Stimulated activated CD8-positive, alpha-beta memory T cell treated with anti-CD3 and anti-CD28 coated beads, Interleukin-15, amount 100 ng/mL, for 1 hour (primary cell): ENCODE results near the gene TMEM238.

Source experiments
- DNase-seq: peaks from one replicate; pipeline ENCODE4 v3.0.0-alpha.2; 2020; ENCODE audit warnings: low read depth

TMEM238 gene

GRCh38 chr19:55377356-55378131 lies 6.5 kb downstream of the TMEM238 start:
- DNase-seq, result no peak

DNA sequence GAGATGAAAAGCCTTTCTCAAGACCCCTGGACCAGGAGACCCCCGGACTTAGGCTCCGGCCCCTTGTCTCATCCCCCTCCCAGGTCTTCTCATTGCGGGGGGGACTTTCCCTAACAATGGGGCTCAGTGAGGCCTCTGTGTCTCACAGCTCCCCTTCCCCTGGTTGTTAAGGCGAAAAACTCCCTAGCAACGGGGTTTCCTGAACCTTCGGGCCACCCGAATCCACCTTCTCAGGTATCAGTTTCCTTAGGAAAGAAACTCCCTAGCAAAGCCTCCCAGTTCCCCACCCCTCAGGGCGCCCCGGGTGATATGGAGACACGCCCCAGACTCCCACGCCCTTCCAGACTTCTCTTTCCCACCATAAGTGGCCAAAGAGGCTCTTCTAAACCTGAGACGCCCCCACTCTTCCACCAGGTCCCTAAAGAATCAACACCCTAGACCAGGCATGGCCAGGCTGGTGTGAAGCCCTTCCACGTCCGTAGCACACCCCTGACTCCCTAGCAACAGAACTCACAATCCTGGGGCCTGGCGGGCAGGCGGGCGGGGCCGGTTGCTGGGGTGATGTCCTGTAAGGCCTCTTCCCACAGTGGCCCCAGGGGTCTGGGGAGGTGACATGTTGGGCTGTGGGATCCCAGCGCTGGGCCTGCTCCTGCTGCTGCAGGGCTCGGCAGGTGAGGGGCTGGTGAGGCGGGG lies 7.7 kb downstream of the TMEM238 start, which contains the start of gene TMEM190:
TMEM190 (plus strand) TSS at position 586 of the 693 bp plus-strand sequence; CDS start at position 614, 28 bp downstream.
- DNase-seq, result no peak

DNA sequence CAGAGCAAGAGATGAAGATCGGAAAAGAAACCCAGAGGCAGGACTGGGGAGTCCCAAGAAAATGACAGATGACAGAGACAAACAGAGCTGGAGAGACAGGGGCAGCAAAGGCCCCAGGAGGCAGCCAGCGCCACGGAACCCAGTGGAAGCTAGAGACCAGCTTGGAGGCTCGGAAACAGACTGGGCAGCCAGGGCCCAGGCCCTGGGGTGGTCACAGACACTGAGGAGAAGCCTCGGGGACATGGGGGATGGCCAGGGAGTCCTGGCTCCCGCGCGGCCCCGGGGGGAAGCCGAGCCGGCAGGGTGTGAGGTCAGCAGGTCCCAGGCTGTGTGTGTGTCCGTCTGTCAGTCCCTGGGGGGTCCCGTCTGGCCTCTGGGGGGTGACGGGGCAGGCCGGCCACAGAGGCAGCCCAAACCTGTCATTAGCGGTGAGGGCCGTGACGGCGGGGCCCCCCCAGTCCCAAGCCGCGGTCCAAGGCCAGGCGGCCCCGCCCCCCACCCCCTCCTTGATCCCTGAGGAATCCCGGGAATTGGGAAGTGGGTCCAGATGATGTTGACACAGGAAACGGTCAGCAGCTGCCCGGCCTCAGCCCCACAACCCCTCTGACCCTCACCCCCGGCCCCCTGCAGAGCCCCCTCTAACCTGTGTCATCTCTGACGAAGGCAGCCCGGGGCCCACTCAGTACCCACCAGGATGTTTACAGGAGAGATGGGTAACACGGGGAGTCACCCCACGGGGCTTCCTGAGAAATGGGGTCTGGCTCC lies 9.9 kb downstream of the TMEM238 start:
- no peak for DNase-seq

DNA sequence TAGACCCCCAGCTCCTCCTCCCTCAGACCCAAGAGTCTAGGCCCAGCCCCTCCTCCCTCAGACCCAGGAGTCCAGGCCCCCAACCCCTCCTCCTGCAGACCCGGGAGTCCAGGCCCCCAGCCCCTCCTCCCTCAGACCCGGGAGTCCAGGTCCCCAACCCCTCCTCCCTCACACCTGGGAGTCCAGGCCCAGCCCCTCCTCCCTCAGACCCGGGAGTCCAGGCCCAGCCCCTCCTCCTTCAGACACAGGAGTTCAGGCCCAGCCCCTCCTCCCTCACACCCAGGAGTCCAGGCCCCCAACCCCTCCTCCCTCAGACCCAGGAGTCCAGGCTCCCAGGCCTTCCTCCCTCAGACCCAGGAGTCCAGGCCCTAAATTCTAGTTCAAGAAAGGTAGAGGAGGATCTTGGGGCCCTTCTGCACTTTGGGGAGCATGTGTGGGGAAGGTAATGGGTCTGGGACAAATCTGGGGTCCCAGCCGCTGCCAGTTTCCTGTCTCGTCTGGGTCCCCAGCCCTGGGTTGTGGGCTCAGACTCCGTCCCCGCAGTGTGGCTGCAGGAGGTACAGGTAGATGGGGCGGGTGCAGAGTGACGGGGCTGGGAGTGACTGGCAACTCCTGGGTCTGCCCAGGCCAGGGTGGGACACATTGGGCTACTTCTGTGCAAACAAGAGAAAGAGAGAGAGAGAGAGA lies 10.6 kb downstream of the TMEM238 start:
- no peak for DNase-seq

DNA sequence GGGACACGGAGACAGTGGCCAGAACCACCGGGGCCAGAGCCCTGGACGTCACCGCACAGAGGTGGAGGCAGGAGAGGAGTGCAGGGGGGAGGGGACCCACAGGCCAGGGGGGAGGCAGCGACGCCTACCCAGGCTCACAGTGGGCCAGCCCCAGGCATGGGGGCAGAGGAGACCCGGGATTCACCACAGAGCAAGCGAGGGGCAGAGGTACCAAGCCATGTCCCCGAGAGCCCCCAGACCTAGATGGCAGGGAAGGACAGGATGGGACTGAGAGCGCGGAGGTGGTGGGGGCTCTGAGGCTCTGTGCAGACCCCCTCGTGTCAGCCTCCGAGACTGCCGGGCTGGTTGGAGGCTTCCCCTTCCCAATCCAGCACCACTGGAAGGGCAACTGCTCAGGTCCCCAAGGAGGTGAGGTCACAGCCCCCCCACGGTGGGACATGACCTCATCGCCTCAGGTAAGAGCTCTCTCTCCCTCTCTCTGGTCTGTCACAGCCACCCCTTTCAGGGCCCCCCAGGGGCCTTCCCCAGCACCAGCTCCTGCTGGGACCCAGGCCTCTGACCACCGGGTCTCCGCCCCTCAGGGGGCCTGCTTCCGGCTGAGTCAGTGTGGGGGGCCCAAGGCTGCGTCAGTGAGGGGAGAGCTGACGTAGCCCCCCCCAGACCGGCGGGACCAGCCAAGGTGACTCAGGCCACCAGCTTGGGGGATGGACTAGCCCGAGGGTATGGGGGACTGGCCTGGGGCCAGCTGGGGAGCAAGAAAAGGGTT lies 11.6 kb downstream of the TMEM238 start:
- DNase-seq, result no peak

DNA sequence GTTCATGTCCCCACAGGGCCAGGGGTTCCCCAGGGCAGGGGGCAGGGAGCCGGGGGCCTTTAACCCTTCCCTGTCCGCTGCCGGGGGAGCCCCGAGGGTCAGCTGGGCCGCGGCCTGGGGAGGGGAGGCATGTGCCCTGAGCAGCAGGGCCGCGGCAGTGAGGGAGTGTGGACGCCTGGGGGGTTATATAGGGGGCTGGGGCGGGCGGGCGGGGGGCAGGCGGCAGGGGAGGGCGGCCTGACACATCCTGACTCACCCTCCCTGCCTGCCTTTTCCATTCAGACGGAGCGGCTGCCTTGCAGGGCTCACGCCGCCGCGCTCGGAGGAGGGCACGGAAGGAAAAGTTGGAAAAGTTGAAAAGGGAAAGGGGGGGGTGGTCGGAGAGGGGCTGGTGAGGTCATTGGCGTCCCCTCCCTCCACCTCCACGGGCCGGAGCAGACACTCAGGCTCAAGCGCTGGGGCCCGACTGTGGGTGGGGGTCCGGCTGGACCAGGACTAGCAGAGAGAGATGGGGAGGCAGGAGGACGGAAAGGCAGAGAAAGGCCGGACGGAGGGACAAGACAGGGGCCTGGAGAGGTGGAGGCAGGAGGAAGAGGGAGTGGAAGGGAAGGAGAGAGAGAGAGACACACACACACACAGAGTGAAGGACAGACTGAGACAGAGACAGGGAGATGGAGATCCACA lies 13.6 kb downstream of the TMEM238 start, which contains the start of gene IL11:
IL11 (minus strand) TSS at position 159 of the 684 bp plus-strand sequence; CDS start at position 6, 153 bp downstream.
- no peak for DNase-seq

DNA sequence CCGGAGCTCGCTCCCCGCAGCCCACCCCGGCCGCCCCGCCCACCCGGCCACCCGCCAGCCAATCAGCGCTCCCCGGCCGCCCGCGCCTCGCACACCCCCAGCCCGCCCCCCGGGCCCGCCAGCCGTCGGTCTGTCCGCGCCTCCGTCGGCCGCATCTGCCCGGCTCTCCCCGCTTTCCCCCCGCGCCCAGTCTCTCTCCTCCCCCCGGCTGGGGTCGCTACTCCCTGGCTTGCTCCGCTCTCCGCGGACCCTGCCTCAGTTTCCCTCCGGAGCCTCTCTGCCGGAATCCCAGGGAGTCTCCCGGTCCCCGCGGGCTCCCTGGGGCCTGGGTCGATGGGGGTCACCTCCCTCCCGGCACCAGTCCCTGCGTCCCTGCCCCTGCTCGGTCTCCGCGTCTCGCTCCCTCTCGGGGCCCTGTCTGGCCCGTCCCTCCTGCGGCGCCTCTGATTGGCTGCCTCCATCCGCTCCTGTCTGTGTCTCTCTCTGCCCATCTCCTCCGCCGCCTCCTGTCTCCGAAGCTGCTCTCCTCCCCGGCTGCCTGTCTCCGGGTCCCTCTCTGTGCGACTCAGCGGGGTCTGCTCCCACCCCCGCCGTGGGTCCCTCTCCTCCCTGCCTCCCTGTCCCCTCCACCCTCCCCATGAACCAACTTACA lies 14.3 kb downstream of the TMEM238 start:
- no peak for DNase-seq

GRCh38 chr19:55368701-55369563 lies 15.2 kb downstream of the TMEM238 start:
- DNase-seq, result no peak

DNA sequence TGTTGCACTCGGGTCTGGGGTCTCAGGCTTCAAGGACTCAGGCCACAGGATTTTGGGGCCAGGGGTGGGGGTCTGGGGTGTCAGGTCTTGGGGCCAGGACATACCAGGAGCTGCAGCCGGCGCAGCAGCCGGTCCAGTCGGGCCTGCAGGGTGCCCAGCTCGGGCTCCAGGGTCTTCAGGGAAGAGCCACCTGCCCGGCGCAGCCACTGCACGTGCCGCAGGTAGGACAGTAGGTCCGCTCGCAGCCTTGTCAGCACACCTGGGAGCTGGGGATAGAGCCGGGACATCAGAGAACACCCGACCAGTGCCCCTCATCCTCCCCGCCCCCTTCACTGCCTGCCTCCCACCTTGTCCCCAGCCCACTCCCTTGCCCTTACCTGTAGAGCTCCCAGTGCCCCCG lies 16.0 kb downstream of the TMEM238 start:
- no peak for DNase-seq

DNA sequence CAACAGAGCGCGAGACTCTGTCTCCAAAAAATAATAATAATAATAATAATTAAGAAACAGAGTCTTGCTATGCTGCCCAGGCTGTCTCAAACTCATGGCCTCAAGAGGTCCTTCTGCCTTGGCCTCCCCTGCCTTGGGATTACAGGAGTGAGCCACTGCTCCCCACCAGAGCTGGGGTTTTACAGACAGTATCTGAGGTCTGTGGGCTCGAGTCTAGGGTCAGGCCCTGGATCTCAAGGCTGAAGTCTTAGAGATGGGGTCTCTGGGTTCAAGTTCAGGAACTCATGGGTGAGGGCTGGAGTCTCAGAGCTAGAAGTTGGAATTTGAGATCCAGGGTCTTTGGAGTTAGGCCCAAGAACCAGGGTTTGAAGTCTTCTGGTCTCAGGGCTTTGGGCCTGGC lies 17.3 kb downstream of the TMEM238 start:
- DNase-seq, result no peak

- DNase-seq, result no peak
Observed at GRCh38 chr19:55365964-55366363, 18.1 kb downstream of the TMEM238 start.

- DNase-seq, result no peak
Observed at GRCh38 chr19:55365245-55365644, 18.8 kb downstream of the TMEM238 start.

DNA sequence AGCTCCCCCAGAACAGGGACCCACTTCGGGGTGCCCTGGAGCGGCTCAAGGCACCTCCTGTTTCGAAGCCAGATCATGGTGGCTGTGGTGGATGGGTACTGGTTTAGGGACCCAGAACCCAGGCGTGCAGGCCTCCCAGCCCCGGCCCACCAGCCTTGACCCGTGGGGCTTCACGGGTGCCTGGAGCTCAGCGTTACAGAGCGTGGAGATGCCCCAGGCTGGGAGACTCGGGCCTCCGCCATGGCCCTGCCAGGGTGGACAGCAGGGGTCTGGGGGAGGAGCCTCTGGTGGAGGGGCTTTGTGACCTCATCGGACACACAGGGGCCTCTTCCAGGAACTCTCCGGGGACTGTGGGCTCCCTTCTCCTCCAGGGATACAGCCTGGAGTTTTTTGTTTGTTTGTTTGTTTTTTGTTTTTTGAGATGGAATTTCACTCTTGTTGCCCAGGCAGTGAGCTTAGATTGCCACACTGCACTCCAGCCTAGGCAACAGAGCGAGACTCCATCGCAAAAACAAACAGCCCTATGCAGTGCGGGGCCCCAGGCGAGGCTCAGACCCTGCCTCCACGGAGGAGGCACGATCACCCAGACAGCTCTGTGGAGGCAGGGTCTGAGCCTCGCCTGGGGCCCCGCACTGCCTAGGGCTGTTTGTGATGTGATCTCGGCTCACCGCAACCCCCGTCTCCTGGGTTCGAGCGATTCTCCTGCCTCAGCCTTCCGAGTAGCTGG lies 20.9 kb downstream of the TMEM238 start, which contains the start of gene GARIN5B:
GARIN5B (minus strand) TSS at position 271 of the 727 bp plus-strand sequence; CDS start at position 77, 194 bp downstream.
- DNase-seq, result no peak

DNA sequence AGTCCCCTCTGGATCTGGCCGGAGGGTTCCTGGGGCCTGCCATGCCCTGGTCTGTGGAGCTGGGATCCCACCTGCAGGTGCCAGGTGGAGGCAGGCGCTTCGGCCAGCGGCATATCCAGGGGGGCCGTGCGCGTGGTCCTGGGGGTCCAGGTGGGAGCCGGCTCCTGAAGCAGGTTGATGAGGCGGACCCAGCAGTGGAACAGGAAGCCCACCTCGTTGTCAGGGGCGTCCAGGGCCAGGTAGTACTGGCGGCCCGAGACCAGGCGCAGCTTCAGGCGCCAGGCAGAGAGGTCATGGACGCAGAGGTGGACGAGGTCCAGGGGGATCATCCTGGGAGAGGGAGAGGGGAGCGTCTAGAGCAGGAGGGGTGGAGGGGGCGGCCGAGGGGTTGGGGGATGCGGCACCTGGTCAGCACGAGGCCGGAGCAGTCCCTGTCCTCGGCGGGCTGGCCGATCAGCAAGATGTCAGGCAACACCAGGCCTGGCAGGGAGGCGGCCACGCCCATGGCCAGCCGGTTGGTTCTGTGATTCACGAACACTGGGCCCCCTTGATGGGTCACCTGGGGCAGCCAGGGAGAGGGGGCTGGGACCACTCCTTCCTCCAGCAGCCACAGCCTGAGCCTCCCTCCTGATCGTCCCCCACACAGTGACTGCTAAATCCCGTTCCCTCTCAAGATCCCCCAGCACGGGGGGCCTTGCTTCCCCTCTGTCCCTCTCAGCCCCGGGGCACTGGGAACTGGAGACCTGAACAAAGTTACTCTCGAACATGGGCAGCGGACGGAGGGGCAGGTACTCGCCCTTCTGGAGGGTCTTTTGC lies 21.7 kb downstream of the TMEM238 start:
- no peak for DNase-seq

GRCh38 chr19:55360902-55361301 lies 23.2 kb downstream of the TMEM238 start:
- no peak for DNase-seq

DNA sequence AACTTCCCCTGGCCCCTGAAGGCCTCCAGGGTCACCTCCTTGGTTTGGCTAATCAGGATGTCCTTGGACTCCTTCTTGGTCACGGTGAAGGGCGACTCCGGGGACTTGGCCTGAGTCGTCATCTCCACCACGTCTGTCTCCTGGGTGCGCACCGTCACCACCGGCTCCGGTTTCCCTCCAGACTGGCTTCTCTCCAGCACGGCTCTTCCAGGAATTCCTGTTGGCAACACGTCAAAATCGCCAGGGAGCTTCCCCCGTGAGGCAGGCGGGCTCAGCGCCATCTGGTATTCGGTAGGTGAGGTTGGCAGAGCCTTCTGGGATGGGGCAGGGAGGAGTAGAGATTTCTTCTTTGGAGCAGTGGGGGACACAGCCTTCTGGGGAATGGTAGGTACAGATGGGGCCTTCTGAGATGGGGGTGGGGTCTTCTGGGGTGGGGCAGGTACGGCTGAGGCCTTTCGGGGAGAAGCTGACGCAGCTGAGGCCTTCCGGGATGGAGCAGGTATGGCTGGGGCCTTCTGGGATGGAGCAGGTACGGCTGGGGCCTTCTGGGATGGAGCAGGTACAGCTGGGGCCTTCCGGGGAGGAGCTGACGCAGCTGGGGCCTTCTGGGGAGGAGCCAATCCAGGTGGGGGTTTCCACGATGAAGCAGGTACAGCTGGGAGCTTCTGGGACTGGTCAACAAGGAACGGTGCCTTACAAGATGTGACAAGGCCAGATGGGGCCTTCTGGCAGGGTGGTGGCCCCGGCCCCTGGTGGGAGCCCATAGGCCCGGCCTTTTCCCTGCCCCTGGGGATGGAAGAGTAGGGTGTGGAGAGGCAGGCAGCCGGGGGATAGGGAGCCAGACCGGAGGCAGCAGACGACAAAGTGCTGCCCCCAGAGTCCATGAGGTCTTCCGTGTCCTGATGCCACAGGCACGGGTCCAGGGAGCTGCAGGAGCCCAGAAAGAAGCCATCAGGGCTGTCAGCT lies 24.9 kb downstream of the TMEM238 start:
- no peak for DNase-seq
